ENCODE measurements around the gene LRRC75B.
"Not testable (repeated sequence)": the region's sequence is repeated elsewhere in the genome, so short reads cannot be mapped to it uniquely, and the experiment has no call there.

Gene LRRC75B

DNA sequence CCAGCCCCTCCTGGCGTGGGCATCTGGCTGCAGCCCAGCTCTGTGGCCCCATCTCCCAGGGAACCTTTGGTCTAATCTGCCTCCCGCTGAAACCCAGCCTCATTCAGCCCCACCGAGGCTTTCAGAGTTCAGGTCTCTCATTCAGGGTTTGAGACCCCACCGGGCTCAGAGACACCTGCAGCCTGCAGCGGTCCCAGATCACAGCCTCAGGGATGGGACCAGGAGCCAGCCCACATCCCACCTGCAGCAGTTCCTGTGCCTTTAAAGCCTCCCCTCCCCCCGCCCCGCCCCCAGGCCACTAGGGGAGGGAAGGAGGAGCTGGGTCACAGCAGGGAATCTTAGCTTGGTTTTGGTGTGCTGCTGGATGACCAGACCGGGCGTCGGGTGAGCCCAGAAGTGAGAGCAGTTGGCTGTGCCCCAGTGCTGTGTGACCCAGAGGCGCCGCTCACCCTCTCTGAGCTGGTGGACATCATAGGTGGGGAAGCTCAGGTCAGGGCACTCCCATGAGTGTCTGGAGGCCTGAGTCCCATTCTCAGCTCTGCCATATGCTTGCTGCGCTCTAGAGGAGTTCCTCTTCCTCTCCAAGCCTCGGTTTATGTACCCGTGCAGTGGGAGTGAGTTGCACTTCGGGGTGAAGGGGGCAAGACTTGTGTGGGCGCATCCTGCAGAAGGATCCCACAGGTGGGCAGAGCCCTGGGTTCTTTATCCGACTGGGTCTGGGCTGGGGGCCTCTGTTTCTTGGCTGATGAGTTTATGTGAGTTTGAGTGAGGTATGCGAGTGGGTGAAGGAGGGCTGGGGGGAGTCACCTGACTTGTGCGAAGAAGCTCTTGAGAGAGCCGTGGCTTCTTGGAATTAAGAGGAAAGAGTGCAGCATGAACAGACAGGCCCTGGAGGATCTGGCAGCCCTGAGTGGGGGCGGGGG, 10.2 kb upstream of the LRRC75B start, which contains the start of gene GGT1:
Gene GGT1, plus strand, starts transcription at position 347 of the 923 bp plus-strand sequence. CDS start 7,889 bp downstream, outside the sequence.
- not testable (repeated sequence) for DNase-seq (ENCODE audit: low read depth, low spot score)

DNA sequence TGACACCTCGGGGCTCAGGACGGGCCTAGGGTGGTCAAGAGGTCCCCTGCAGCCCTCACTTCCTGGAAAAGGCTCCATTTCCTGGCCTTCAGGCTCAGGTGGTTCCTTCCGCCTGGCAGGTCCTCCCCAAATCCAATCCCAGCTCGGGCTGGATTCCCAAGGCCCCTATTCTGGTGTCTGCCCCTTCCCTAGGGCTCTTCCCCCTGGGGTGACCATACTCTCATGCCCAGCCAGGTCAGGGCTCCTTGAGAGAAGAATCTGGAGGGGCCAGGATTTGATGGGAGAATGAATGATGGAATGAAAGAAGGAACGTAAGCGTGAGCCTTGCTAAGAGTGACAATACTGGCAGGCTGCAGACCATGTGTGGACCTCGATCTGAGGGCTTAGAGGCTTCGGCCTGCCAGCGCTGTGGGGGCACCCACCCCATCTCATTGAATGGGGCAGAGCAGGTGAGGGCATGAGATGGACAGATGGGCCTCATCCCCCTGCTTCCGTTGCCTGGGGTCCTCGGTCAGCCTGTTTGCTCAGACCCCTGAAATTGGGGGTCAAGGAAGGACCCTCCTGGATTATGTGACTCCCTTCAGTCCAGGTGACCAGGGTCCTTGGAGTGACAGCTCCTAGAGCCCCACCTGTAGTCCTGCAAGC, 9.4 kb upstream of the LRRC75B start:
- DNase-seq (ENCODE audit: low read depth, low spot score) = not testable (repeated sequence)

DNA sequence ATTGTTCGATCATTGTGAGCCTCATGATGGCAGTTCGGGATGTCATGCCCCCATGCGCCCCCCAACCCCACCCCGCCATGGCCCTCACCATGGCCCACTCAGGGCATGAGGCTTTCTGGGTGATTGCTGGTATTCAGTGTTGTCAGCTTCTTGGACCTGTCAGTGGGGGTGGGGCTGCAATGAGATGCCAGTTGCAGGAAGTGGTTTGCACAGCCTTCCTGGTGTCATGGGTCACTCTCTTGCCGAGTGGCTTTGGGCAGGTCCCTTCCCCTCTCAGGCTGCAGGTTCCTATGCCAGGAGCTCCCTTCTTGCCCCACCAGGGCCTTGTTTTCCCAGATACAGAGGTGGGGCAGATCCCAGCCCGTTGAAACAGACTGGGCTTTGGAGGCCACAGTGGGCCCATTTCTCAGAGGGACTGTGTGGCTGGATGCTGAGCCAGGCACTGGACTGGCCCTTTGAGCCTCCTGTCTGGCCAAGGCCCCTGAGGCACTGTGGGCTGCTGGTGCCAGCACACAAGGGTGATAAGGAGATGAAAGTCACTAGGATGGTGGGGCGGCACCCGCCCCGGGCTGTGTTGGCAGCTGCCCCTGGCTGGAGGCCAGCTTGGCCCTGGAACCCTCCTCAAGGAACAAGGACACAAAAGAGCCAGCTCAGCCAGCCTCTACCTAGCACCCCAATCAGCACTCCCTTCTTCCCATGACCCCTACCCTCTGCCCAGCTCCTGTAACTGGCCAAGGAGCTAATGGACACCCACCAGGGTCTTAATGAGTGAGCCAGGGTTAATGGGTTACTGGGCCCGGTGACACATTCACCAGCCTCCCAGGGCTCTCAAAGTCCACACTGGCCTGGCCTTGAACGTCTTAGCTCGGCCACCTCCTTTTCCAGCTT, 8.6 kb upstream of the LRRC75B start:
- DNase-seq (ENCODE audit: low read depth, low spot score) = no peak

DNA sequence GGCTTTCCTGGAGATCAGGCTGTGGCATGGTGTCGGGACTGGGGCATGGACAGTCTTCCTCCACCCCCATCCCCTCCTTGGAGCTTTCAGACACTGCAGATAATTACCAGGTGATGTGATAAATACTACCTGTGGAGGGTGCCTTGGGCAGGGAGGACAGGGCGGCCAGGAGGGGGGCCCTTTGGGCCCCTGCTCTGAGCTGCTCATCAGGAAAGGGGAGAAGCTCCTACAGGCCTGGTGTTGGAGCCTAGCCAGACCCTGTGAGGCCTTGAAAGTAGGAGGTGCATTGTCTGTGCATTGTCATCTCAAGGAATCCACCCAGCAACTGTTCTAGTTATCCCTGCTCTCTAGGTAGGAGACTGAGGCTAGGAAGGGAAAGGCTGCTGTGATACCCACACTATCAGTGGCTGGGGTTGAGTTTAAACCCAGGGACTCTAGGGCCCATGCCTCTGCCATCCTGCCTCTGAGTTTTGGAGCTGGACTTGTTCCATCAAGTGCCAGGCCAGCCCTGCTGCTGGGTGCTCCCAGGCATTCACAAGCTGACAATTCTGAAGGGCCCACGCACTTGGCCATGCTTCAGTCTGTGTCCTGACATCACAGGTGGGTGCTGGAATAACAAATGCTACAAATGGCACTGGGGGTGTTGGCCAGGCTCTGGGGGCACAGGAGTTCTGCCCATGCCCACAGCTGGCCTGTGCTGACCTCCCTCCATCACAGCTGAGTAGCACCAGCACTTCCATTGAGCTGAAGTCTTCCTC, 7.3 kb upstream of the LRRC75B start:
- not testable (repeated sequence) for DNase-seq (ENCODE audit: low read depth, low spot score)

DNA sequence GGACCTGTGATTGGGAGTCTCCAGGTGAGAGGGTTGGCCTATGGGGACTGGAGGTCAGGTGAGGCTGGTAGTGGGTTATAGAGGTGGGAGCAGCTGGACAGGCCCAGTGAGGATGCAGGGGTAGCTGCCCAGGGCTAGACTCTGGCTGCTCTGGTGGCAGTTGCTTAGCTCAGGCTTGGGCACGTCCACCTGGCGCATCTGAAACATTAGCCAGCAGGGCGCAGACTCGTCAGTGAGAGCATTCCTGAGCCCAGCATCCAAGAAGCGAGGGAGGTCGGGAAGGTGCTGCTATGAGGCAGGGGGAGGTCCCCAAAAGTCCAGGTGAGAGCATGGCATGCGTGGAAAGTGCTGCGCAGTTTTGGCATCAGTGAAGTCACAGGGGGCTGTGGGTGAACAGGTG, 6.6 kb upstream of the LRRC75B start:
- no peak for DNase-seq (ENCODE audit: low read depth, low spot score)

DNA sequence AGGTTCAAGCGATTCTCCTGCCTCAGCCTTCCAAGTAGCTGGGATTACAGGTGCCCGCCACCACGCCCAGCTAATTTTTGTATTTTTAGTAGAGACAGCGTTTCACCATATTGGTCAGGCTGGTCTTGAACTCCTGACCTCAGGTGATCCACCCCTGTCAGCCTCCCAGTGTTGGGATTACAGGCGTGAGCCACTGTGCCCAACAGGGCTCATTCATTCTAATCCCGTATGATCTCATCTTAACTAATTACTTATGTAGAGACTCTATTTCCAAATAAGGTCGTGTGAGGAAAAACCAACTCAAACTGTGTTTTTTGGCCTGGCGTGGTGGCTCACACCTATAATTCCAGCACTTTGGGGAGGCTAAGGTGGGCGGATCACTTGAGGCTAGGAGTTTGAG, 4.2 kb upstream of the LRRC75B start:
- DNase-seq (ENCODE audit: low read depth, low spot score) = not testable (repeated sequence)

DNA sequence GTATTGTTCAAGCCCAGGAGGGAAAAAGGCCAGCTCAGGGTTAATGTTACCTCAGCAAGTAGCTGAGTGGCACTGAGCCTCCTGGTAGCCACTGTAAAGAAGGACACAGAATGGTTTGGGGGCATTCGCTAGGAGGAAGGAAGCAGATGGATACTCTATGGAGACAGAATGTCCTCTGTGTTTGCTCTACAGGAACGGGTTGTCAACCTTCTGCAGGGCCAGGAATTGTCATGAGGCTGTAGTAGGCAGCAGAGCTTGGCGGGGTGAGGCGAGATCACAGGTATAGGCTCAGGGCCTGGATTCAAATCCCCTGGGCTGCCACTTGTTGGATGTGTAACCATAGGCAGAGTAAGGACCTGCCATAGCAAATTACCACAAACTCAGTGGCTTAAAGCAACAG, 3.0 kb upstream of the LRRC75B start:
- no peak for DNase-seq (ENCODE audit: low read depth, low spot score)

DNA sequence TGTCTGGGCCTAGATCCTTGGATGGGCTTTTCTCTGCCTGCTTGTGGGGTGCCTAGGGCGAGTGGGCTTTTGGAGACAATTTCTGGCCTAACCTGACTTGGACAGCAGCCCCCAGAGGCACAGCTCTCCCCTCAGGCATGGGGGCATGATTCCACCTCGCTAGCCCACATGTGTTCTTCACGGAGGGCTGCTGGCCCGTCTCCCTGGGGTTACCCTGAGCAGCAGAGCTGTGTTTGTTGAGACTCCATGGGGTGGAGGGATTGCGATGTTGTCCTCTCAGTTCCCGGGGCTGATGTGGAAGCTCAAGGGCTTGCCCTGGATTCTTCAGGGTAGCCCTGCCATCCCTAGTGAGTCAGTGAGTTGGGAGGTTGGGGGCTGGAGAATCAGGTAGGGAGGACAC, 2.4 kb upstream of the LRRC75B start:
- no peak for DNase-seq (ENCODE audit: low read depth, low spot score)

DNA sequence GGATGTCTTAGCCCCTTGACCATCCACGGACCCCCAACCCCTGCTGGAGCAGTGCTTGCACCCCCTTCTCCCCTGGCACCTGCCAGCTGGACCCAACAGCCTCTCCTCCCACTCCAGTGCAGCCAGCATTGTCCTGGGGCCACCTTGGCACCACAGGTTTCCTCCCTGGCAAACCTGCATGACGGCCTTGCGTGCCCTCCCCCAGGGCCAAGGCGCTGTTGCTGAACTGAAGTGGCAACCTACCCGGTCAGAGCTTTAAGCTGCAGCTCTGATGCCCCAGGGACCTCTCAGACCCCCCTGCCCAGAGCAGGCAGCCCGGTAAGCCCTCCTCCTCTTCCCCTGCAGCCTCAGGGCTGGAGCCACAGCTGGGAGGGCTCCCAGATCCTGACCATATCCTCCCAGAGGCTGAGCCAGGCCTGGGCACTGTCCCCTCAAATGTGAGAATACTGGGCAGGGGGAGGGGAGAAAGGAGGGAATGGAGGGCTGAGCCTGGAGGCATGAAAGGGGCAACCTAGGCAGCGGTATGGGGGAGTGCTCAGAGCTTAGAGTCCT, 1.8 kb upstream of the LRRC75B start:
- DNase-seq (ENCODE audit: low read depth, low spot score) = no peak

DNA sequence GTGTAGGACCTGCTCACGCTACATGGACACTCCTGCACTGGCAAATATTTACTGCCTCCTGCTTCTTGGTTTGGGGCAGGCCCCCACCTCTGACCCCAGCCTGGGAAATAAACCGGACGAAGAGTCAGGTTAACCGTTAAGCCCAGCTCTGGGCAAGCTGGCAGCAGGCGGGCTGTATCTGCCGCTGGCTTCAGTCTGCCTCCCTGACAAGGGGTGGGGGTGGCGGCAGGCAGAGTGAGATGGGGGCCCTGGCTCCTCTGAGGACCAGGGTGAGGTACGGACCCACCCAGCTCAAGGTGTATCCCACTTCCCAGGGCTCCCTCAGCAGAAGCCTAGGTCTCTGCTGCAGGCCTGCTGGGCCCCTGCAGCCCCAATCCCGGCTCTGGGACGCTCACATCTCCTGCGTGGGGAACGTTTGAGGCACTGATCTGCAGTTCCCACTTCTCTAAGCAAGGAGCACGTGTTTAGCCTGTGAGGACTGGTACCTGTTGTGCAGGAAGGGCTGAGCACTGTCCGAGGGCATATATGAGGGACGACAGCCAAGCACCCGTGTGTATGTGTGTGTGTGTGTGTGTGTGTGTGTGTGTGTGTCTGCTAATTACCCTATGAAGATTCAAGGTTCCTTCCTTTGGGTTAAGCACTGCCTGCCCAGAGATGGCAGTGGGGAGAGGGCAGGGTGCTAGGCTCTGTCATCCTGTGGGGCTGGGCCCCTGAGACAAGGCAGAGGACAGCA, 1.1 kb upstream of the LRRC75B start:
- DNase-seq (ENCODE audit: low read depth, low spot score) = no peak

DNA sequence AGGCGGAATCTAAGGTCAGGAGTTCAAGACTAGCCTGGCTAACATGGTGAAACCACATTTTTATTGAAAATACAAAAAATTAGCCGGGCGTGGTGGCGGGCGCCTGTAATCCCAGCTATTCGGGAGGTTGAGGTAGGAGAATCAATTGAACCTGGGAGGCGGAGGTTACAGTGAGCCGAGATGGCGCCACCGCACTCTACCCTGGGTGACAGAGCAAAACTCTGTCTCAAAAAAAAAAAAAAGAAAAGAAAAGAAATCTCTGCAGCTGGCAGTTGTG, 624 bp upstream of the LRRC75B start:
- DNase-seq (ENCODE audit: low read depth, low spot score) = not testable (repeated sequence)

DNA sequence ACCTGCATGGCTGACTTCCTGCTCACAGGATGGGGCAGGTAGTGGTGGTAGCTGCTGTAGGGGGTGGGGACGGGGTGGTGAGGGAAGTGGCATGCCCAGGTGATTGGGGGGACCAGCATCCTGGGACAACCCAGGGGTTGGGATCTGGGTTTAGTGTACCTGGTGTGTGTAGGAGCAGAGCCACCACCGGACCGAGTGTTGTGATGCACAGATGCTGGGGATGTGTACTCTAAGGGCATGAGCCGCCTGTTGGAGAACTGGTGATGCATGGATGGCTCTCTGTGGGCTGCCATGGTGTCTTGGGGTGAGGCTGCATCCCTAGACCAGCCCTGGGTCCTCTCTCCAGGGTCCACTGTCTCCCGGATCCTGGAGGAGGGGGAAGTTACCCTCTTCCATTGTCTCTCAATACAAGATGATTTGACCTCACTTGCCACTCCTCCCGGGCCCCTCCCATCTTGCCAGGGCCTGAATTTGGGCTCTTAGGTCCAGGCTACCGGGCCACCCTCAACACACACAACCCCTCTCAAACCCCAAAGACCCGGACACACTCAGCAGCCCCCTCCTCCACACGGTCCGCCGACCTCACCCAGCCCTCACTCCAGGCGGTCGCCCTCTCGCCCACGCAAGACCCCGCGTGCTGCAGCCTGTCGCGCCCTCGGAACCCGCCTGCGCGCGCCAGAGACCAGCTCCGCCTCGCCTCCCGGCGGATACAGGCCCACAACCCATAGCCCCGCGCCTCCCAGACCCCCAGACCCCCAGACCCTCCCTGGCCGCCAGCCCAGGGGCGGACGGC, 619 bp downstream of the LRRC75B start:
- DNase-seq (ENCODE audit: low read depth, low spot score) = no peak

DNA sequence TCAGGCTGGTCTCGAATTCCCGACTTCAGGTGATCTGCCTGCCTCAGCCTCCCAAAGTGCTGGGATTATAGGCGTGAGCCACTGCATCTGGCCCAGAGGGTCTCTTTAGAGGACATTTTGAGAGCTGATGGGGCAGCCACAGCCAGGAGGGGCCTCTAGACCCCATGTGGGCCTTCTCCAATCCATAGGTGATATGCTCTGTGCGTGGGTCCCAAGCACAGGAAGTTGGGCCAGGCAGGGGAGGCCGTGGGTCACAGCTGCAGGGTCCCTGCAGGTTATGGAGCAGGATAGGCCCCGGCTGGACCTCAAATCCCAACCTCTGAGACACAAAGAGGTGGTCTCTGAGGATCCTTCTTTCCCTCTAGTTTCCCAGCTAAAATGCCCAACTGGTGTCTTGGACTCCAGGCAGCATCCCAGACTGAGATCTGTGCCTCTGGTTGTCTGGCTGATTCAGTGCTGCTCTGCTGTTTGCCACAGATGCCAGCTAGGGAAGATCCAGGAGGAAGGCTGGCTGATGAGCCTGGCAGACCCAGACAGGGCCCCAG, 1.5 kb downstream of the LRRC75B start:
- DNase-seq (ENCODE audit: low read depth, low spot score) = no peak

DNA sequence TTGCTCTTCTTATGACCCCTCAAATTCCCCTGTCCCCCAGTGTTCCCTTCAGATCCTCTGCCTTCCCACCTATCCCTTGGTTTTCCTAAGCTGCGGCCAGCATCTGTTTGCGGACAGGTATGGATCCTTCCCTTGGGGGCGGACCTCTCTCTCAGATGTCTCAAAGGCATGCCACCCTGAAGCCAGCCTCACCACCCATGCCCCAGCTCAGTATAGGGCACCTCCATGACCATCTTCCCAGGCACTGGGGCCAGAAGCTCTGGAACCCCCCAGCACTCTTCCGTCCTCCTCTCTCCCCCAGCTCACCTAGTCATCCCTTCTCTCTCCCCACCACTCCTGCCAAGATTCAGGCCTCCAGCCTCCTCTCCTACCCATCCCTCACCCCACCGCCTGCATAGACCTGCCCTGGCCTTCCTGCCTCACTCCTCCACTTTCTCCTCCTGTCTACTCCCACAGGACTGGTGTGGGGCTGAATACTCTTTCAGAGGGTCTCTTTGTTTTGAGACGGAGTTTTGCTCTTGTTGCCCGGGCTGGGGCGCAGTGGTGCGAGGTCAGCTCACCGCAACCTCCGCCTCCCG, 2.2 kb downstream of the LRRC75B start:
- no peak for DNase-seq (ENCODE audit: low read depth, low spot score)

DNA sequence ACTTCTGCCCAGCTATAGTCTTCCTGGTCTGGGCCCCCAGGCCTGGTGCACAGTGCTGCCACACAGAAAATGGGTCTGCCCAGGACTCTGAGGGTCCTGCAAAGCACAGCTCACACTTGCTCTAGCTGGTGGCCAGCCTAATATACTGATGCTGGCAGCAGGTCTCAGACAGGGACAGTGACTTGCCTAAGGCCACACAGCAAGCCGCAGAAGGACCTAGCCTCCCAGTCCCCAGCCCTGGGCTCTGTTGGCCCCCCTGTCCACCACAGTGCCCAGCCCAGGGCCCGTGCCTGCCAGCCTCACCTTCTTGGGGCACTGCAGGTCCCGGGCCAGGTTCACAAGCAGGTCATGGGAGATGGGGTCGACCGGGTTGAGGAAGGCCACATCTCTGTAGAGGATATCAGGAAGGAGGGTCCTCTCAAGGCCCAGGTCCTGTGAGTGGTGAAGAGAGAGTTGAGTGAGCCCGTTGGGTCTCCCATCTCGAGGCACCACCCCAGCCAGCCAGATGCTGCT, 3.3 kb downstream of the LRRC75B start:
- no peak for DNase-seq (ENCODE audit: low read depth, low spot score)

DNA sequence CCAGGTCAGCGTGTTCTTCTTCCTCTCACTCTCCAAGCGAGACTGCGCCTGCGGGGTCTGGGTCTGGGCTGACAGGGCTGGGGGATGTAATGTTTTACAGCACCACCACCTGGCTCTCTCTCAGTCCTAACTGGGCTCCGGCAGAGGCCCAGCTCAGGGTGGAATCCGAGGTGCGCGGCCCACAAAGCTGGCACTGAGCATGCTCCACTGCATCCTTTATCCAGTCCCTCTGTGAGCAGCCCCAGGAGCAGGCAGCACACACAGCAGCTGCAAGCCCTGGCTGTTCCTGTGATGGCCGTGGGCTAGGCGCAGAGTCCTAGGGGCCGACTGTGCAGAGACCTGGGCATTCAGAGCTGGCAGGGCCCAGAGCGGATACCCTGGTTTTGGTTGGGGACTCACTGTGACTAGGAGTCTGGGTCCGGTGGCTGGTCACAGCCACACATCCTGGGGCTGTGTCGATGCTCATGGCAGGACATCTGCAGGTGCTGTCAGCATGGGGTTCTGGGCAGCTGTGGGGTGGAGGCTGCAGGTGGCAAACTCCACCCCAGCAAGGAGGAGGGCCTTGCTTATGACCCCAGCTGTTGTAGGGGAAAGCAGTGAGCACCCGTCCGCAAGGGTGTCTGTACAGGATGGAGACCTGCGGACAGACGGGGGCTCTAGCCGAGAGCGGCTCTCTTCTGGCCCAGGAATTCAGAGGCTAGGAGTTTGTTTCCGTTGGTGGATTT, 4.0 kb downstream of the LRRC75B start:
- no peak for DNase-seq (ENCODE audit: low read depth, low spot score)

DNA sequence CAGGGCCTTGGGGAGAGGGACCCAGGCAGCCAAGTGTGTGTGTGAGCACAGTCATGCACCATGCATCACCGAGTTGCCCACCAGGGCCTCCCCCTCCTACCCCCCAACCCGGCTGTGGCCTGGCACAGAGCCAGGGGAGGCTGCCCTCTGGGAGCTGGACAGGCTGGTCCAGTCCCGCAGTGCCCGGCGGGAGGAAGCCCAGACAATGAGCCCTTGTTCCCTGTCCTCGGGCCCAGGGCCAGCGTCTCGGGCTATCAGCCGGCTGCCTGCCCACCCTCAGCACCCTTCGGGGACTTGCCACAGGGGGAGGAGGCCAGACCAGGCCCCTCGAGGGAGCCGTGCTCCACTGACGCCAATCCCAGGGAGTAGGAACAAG, 4.5 kb downstream of the LRRC75B start:
- DNase-seq (ENCODE audit: low read depth, low spot score) = no peak

DNA sequence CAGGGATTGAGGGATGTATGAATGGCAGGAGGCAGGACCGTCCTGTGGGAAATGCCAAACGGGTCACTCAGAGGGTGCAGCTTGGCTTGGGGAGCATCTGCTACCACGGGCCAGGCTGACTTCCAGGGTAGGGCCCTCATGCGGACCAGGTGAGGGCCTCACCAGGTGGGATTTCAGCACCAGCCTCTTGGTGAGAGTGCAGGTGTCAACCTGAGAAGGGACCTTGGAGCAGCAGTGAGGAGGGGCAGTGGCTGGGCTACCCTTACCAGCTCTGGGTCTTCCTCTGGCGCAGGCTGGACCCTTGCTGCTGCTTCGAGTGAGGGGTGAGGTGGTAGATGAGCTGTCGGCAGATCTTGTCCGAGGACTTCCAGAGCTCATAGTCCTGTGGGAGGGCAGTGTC, 4.9 kb downstream of the LRRC75B start:
- DNase-seq (ENCODE audit: low read depth, low spot score) = no peak

All from activated naive CD8-positive, alpha-beta T cell treated with anti-CD3 and anti-CD28 coated beads, Interleukin-2, amount 50 U/mL, for 16 hours (primary cell).